ENCODE measurements around the gene SLC15A1.

Gene SLC15A1, protein sequence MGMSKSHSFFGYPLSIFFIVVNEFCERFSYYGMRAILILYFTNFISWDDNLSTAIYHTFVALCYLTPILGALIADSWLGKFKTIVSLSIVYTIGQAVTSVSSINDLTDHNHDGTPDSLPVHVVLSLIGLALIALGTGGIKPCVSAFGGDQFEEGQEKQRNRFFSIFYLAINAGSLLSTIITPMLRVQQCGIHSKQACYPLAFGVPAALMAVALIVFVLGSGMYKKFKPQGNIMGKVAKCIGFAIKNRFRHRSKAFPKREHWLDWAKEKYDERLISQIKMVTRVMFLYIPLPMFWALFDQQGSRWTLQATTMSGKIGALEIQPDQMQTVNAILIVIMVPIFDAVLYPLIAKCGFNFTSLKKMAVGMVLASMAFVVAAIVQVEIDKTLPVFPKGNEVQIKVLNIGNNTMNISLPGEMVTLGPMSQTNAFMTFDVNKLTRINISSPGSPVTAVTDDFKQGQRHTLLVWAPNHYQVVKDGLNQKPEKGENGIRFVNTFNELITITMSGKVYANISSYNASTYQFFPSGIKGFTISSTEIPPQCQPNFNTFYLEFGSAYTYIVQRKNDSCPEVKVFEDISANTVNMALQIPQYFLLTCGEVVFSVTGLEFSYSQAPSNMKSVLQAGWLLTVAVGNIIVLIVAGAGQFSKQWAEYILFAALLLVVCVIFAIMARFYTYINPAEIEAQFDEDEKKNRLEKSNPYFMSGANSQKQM

DNA sequence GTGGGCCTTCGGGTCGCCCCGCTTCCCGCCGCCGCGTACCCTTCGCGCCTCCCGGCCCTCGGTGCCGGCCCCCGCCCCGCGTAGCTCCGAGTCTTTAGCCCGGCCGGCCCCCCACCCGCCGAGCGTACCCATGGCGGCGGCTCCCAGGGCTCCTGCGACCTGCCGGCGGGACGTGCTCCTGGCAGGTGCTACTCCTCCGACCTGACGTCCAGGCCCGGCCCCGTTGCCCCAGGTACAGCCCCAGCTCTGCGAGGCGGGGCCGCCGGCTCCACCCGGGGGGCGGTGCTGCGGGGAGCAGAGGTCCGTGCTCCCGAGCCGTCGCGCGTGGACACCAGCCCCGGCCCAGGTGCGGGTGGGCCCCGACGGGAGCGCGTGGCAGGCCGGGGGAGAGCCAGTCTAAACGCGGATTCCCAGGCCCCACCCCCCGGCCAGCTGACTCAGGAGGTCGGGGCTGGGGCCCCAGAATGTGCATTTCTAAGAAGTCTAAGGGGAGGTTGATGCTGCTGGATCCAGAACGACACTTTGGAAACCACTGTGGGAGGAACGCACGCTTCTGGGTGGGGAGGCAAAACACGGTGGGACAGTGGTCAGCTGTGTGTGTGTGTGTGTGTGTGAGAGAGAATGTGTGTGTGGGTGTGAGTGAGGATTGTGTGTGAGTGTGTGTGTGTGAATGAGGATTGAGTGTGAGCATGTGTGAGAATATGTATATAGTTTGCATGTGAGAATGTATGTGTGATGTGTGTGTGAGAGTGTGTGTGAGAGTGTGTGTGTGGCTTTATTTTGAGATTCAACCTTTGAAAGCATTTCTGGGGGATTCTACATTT lies at the start of gene SLC15A1:
Gene SLC15A1 (minus strand): TSS at position 206 of the 824 bp plus-strand sequence. CDS start 74 bp downstream, at position 132.
- no peak for DNase-seq (ENCODE audit: low read depth)

DNA sequence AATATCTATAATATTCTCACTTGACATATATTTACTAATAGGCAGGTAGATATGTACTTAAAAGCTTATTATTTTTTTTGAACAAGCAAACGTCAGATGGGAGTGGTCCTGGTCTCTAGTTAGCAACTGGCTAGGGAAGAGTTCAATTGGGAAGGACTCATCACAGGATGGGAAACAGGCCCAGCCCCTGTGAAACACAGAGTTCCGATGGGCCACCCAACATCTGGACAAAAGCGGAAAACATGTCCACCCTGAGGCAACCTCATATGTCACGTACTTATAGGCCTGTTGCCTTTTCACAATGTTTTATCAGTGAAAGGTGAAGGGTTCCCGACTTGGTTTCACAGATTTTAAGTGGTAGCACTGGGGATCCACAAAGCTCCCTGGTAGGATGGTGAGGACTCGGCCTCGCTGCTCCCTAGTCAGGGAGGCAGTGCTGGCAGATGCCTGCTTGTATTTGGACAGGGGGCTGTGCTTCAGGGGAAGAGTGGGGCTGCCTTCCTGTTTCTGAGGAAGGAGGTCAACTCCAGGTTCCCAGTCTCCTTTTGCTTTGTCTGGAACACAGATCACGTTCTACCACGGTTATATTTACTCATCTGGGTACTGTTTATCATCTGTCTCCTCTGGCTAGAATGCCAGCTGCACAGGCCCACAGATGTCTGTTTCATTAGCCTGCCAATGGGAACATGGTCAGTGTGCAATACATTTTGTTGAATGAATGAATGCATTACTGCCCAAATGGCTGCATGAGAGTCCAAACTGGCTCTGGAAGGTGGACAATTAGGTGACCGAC lies 49.4 kb upstream of the SLC15A1 start:
- DNase-seq (ENCODE audit: low read depth), result no peak

DNA sequence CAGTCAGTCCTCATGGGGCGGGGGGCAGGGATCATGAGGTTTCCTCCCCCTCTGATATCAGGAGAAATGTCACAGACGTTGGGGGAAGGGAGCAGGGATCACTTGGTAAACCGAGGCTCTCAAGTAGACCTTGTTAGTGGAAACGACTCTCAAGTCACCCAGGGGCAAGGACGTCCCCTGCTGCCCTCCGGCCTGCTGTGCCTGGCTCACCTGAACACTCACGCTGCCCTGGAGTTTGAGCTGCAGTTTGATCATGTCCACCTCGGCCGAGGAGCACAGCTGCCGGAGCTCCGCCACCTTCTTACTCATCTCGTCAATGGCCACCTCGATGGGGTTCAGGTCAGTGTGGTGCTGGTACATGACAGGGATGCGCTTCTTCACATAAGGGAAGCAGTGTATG lies 47.6 kb upstream of the SLC15A1 start:
- no peak for DNase-seq (ENCODE audit: low read depth)

DNA sequence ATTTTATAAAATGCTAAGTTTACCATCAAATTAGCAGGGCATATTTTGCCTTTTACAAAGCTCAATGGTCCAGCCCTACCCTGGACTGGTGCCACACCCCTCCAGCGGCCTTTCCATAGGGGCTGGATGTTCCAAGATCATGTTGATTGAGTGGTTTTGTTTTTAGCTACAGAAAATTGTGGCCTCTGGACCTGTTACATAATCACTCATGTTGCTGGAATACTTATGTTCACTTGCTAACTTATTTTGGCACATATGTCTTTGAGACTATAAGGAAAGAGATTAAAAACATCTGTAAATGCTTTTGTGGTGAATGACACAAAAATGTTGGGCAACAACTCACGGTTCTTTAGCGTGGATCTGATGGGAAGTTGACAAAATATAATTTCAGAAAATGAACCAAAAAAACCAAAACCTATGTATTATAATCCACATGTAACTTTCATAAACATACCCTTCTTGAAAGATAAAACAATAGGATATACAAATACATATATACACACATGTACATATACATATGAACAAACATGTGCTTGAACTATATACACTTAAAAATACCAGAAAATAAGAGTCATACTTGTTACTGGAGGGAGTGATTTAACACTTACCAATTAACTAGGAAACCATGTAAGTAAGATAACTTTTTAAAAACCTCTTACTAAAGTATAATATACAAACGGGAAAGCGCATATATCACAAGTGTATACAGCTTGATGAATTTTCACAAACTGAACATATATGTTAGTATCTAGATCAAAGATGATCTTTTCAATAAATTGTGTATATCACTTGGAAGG lies 46.6 kb upstream of the SLC15A1 start:
- peak; percentile 85 for DNase-seq (ENCODE audit: low read depth)

DNA sequence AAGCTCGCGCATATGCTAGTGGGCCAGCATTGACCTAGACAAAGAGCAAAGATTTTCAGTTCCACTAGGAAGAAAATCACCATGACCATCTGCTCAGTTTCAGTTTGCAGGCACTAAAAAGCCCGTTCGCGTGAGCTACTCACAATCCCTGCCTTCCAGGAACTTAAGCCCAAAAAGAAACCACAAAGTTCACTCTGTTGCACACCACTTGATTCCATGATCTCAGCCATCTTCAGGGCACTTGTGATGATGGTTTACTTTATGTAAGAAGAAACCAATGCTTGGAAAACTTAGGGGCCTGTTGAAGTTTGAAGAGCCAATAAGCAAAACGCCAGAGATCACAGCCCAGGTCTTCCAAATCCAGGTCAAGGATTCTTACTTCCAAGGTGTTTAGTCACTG lies 45.0 kb upstream of the SLC15A1 start:
- no peak for DNase-seq (ENCODE audit: low read depth)

DNA sequence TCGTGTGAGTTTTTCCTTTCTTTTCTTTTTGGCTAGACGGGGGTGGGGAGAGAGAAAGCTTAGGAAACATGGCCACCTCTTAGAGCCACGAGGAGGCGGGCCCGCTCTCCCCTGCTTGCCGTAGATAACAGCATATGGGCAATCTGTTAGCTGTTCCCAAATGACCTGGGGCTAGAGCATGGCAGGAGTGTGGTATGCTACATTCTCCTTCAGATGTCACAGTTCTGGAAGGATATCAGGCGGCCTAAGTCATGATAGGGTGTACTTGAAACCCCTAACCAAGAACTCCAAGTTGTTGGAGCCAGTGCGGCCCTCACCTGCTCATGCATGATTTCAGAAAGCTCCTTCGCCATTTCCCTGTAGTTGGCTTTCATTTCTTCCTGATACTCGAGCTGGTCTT lies 44.3 kb upstream of the SLC15A1 start:
- no peak for DNase-seq (ENCODE audit: low read depth)

DNA sequence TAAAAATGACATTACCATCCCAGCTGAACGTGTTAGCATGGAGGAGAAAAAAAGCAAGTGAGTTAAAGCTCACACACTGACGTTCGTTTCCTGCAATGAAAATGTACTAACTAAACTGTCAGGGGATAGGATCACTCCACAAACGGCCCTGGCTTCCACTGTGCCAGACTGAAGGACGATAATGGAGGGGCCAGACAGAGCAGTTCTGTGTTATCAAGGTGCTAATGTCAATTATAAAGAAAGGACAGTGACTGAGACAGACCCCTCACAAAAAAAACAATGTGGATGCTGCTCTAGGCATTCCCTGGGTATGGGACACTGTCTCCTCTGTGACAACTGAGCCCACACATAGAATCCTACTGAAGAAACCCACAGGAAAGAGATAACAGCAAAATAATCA lies 43.7 kb upstream of the SLC15A1 start:
- DNase-seq (ENCODE audit: low read depth), result no peak

DNA sequence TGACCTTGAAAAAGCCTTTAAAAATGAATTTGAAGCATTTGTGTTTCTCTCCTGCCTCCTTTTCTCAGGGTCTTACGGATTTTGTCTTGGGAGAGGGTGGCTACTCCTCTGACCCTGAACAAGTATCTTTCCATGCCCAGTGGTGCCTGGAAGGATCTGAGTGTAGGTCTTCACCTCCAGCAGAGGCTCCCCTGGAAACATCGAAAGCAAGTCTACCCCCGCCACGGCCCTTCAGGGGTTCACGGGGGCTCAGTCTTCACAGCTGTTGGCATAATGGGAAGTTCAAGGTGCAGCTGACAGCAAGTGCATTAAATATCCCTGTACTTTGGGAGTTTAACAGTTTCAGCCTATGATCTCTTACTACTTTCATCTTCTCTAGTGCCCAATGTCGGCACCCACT lies 42.7 kb upstream of the SLC15A1 start:
- no peak for DNase-seq (ENCODE audit: low read depth)

DNA sequence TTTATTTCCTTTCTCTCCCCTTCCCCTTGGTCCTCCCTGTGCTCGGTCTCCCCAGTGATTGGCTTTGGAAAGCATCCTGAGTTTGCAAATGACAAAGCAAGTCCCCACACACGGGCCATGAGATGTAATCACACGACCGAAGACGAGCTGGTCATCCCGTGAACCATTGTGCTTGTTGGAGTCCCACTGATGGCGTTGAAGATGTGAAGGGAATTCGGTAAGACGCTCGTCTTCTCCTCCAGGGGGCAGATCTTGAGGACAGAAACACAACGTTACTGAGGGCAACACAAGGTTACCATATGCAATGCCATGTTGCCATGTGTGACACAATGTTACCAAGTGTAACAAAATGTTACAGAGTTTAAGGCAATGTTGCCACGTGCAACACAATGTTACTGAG lies 42.0 kb upstream of the SLC15A1 start:
- no peak for DNase-seq (ENCODE audit: low read depth)

DNA sequence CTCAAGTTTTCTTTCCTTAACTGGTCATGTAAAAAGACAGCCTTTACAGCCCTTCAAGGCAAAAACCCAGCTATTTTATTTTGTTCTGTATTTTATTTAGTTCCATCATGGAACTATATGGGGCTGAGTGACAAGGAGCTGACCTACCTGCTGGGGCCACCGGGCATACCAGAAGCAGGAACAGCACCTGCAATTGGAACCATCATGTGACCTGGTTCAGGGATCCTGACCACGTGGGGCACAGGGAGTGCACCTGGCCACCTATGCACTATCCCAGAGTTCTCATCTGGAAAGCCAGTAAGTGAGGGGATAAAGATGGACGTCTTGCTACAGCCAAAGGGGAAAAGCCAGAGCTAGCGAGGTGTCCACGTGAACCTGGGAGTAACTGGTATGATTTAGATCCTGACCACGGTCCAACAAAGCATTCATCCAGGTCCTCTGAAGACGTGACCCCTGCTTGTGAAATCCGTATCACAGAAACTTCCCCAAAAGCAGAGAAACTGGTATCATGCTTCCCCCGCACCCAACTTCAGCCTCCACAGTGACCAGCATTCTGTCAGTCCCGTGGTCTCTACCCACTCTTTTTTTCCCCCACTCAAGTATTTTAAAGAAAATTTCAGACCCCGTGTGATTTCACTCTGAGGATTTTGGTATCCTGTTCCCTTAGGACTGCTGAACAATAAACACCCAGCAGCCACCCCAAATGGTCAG lies 40.5 kb upstream of the SLC15A1 start:
- DNase-seq (ENCODE audit: low read depth), result no peak

DNA sequence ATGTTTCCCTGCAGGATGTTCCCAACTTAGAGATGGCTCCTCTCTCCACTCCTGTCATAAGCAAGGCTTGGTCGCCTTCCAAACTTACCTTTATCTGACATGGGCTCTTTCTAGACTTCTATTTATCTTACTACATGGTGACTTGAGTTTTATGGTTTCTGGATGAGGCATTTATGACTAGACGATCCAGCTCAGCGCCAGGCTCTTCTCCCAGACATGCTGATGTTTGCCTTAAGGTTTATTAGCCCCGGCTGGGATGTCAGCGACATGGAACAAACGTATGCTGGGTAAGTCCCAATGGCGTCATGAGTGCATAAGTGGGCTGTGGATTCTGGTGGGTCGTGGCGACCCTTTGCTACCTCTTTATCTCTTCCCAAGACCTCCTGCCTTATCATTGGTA lies 39.8 kb upstream of the SLC15A1 start:
- DNase-seq (ENCODE audit: low read depth), result no peak

DNA sequence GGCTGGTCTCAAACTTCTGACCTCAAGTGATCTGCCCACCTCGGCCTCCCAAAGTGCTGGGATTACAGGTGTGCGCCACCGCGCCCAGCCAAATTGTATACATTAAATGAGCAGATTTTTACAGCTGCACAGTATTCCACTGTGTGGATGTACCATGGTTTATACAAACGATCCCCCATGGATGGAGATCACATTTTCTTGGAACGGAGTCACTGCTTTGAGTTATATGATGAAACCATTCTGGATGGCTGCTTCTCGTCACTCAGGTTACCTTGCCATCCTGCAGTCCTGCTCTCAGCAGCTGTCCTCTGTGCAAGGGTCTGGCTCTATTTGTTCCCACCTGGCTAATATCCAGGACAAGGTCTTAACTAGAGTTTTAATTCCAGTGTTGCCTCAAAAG lies 39.1 kb upstream of the SLC15A1 start:
- no peak for DNase-seq (ENCODE audit: low read depth)

DNA sequence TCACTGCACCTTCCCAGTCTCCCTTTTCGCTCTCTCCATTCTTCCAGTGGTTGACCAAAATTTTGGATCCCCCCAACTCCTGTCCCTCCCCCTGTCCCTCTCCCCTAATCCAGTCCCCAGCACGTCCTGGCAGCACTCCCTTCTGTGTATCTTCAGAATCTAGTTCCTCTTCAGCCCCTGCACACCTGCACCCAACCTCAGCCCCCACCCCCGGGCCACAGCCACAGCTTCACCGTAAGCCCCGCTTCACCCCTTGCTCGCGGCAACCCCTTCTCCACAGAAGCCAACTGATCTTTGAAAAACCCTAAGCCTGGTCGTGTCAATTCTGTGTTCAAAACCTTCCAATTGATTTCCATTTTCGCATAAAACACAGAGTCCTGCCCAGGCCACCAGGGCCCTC lies 35.5 kb upstream of the SLC15A1 start:
- DNase-seq (ENCODE audit: low read depth), result no peak

DNA sequence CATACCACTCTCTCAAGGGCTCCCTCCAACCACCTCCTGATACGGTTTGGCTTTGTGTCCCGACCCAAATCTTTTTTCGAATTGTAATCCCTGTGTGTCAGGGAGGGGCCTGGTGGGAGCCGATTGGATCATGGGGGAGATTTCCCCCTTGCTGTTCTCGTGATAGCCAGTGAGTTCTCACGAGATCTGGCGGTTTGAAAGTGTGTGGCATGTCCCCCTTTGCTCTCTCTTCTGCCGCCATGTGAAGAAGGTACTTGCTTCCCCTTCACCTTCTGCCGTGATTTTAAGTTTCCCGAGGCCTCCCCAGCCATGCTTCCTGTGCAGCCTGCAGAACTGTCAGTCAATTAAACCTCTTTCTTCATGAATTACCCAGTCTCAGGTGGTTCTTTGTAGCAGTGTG lies 34.7 kb upstream of the SLC15A1 start:
- no peak for DNase-seq (ENCODE audit: low read depth)

DNA sequence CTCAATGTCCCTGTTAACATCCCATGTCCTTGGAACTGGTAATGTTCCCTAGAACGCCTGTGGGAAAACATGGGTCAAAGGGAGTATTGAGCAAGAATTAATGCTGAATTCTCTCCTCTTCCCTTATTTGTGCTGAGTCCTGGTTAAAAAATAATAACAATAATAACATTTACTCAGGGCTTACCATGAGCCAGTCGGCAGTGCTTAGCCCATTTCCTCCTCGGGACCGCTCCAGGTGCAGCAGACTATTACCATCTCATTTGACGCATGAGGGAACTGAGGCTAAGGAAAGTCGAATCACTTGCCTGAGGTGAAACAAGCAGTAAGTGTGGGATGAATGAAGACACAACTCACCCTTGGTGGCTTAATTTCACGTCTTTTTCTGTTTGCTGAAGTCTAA lies 33.6 kb upstream of the SLC15A1 start:
- DNase-seq (ENCODE audit: low read depth), result no peak

DNA sequence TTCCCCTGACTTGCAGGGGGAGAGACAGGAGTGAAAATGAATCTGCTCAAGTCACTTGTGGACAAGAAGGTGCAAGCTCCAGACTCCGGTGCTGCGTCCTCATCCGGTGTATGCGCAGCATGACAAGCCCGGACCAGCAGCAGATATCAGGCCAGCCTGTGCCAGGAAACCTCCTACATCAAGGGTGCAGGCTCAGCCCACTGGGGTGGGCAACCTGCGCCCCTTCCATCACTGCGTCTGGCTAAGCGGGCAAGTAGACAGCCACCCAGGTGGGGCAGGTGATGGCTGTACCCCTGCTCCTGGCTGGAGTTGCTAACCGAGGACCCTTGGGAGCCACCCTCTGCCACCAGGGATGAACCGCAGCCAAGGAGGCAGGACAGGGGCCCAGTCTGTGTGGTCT lies 32.9 kb upstream of the SLC15A1 start:
- DNase-seq (ENCODE audit: low read depth), result no peak

DNA sequence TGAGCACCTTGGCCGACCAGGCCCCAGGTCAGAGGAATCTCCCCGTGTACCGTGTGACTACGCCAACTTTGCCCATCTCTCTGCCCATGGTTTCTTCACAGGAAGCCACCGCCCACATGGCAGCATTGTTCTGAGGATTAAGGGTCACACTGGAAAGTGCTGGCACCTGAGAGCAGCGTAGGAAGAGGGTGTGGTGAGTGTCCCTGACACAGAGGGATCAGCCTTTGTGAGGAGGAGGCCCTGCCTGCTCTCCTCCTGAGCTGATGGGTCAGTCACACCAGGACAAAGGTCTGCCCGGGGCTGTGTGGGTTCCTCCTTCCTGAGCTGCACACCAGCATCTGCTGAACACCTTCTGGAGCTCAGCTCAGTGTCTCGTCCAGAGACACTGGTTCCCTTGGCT lies 32.2 kb upstream of the SLC15A1 start:
- no peak for DNase-seq (ENCODE audit: low read depth)

DNA sequence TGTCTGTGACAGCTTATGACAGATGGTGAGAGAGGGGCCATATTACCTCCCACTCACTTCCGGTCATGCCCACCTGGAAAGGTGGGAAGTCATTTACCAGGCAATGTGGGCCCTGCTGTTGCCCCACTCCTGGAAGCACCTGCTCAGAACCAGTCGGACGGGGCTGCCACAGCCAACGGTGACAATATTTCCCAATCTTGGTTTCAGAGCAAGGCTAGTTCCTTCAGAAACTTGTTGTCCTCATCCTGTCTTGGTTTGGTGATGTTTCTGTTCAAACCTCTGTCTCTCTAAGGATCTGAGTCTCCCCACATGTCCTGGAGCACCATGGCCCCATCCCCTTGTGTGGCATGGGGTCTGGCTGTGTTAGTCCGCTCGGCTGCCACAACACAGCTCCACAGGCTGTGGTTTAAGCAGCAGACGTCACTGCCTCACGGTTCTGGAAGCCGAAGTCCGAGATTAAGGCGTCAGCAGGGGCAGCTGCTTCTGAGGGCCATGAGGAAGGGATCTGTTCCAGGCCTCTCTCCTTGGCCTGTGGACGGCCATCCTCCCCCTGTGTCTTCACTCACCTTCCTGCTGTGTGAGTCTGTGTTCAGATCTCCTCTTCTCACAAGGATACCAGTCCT lies 31.5 kb upstream of the SLC15A1 start:
- no peak for DNase-seq (ENCODE audit: low read depth)

DNA sequence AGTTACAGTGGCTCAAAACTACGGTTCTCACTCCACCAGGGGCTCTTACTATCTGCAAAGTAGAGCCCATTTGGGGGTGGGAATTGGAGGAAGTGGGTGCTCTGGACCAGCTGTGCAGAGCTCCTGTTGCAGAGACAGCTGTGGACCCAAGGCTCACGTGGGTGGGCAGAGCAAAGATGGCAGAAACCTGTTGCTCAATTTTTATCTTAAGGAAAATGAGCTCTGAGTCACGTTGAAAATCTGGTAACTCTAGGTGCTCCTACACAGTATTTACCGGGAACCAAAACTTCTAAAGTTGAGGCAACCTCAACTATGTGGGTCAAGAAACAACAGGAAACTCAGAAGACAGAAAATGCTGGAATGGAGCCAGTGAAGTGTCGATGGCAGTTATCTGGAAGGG lies 30.2 kb upstream of the SLC15A1 start:
- DNase-seq (ENCODE audit: low read depth), result peak; percentile 73

DNA sequence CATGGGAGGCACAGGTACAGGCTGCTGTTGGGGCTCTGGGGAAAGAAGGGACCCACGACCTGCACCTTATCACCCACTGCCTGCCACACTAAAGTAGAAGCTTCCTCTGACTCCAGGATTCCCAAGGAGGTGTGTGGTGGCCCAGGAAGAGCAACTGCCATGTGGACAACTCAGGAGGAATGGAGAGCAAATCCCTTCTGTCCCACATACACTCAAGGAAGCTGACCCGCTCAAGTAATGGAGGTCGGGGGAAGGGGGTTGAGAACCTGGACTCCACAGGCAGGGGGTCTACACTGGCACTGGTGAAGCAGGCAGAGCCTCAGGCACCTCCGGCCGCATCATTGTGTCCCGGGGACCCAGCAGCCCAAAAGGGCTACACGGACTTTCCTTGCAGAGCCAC lies 29.4 kb upstream of the SLC15A1 start:
- no peak for DNase-seq (ENCODE audit: low read depth)
